NCI-H2196 treated with DMSO at 0.1 percent for 48 hours (cell line): ENCODE results near the gene UTP25.
A peak's percentile ranks its signal among the peaks of the same experiment; 100 is the strongest.

Experiments used
- DNase-seq: peaks from one replicate; lab custom pipeline; 2025; ENCODE audit not compliant: unreplicated experiment; lab: John Stamatoyannopoulos, UW

UTP25 gene

GRCh38 chr1:209838537-209838936, 10.8 kb downstream of the UTP25 start:
- DNase-seq, result no peak

DNA sequence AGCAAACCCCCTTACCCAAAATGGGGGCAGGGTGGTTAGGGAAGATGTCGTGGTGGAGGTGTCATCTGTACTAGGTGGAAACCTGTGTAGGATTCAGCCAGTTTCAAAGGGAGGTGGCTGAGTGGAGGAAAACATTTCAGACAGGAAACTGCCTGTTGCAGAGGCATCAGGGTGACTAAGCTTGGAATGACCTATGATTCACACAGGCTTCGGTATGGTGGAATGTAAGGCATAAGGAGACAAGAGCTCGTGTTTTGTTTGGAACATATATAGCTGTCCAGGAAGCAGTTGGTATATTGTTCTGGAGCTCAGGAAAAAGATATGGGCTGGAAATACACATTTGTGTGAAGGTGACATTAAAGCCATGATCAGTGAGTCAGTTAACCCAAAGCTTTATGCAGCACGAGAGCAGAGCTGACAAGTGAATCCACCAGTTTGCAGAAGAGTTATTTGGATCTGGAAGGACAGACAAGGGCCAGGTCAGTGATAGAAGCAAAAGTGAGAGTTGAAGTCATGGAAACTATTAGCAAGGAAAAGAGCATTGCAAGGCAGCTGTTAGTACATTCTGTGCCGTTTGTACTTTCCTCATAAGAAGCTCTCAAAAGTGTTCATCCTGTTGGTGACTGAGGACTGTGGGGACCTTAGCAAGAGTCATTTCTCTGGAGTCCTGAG, 12.2 kb downstream of the UTP25 start:
- DNase-seq, result no peak

- no peak for DNase-seq
These were observed 12.8 kb downstream of the UTP25 start for GRCh38 chr1:209840611-209841010.

GRCh38 chr1:209844695-209845407, 17.1 kb downstream of the UTP25 start:
- no peak for DNase-seq

DNA sequence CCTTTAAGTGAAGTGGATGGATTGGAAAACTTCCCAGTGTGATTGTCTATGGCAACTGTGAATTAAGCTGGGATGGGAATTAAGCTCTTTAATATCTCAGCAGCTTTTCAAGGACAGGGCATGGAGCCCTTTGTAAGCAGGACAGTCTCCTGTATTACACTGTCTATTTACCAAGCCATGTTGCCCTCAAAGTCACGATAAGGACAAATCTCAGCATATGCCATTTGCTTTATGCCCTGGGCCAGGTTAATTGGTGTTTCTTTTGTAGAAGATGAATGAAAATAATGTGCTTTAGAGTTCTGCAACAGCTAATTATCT, 17.6 kb downstream of the UTP25 start:
- peak; percentile 10 for DNase-seq

- DNase-seq, result no peak
These were observed 21.6 kb downstream of the UTP25 start for GRCh38 chr1:209849388-209849787.

- no peak for DNase-seq
These were observed 22.7 kb downstream of the UTP25 start for GRCh38 chr1:209850342-209850979.

DNA sequence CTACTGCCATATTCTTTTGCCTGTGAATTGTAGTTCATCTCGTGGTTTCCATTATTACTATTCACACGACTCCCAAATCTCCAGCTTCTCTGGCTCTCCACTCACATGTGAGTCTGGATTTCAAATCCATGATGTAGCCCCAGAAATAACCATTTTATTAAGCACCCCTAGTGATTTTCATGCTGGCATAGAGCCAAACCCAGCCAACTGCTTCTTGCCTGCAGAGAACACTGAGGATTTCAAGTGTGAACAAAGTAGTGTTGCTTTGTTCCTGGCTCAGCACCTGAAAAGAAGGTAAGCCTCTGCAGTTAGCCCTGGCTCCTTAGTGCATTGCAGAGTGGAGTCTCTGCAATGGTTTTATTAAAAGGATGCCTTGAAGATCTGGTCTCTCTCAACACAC, 25.9 kb downstream of the UTP25 start:
- no peak for DNase-seq

DNA sequence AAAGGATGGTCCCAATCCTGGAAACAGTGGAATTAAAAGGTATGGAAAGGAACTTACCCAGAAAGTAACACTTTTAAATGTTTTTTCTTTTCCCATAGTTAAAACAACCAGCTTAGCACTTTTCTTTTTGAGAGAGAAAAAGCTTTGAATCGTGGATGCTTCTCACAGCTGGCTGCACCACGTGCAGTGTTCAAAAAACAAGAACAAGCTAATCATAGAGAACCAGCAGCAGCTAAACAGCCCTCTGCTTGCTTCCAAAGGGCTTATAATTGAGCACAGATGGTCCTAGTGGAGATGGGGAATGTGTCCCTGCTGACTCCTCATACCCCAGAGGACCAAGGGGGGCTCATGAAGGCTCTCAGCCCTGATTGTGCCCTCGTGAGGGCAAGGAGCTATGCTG, 26.4 kb downstream of the UTP25 start:
- no peak for DNase-seq

- no peak for DNase-seq
These were observed 27.2 kb downstream of the UTP25 start for GRCh38 chr1:209855006-209855405.

- no peak for DNase-seq
These were observed 27.9 kb downstream of the UTP25 start for GRCh38 chr1:209855623-209856022.

GRCh38 chr1:209858561-209859103, 30.9 kb downstream of the UTP25 start:
- DNase-seq, result no peak

DNA sequence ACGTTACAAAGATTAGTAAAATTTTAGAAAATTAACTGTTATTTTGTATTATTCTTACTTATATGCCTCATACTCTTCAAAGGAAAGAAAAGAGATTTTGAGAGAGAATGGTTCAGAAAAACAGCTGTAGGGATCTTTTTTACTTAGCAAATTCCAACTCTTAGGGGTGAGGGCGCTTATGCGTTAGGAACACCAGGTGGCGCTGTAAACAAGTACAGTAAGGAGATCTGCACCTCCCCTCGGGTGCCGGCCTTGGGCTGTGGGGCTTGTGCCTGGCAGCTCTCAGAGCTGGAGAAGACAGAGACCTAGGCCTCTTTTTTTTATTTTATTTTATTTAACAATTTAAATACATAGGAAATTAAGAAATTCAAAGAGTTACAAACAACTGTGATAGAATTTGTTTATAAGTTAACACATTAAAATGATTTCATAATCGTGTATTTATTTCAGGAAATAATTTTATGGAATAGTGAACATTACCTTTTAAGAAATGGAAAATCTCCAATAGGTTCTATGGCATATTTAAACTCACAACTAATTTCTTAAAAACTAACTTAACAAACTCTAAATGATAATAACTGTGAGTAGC, 32.6 kb downstream of the UTP25 start:
- DNase-seq, result peak; percentile 64

GRCh38 chr1:209861242-209861641, 33.5 kb downstream of the UTP25 start:
- DNase-seq, result no peak

DNA sequence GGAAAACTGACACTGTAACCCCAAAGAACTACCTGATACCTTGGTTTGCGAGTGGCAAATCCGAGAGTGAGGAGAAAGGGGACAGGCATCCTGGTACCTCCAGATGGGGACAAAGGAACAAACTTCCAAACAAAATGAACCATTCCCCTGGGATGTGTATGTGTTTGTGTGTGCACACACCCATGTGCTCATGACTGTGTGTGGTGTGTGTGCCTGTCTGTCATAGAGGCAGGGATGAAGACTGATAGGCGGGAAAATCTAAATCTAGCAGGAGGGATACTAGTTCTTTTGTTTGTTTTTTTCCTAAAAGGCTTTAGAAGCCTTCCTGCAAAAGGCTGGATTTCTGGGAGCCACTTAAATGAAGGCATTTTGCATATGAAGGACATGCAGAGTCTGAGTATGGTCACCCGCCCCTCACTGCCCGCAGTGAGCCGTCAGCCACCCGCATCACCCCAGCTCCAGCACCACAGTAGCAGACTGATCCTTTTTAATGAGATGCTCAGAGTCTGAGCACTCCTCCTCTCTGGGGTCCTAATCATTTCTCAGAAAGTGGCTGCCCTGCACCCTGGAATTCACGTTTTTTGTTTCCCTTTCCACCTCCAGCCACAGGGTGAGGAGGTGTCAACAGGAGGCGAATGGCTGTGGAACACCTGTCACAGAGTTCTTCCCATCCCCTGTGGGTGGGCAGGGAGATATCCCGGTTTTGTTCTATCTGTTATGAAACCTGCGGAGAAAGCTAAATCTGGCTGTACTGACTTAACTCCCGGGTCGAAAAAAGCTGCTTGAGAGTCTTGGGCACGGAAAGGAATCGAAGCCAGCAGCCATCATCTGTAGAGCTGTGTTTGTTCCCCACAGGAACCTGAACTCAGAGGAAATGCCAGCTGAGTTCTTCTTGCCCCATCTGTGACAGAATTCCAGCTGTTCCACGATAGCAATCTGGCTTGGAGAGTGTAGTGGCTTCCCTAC, 34.9 kb downstream of the UTP25 start:
- no peak for DNase-seq

DNA sequence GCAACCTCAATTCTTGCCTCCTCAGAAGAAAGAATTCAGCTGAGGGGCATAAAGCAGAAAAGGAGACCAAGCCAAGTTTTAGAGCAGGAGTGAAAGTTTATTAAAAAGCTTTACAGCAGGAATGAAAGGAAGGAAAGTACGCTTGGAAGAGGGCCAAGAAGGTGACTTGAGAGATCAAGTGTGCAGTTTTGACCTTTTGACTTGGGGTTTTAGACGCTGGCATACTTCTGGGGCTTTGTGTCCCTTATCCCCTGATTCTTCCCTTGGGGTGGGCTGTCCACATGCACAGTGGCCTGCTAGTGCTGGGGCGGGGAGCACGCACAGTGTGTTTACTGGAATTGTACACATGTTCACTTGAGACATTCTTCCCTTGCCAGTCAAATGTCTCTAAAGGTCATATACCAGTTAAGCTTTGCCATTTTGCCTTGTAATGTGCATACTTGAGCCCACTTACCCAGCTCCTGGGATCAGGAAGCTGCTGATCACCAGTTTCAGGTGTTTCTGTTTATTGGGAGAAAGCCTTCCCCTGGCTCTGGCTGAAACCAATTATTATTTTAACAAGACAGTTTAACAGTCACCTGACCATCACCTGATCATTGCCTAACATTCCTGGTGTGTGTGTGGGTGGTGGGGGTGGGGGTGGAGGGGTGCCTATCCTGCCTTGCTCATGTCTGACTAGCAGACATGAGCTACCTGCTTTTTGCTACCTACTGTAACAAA, 36.2 kb downstream of the UTP25 start:
- no peak for DNase-seq

DNA sequence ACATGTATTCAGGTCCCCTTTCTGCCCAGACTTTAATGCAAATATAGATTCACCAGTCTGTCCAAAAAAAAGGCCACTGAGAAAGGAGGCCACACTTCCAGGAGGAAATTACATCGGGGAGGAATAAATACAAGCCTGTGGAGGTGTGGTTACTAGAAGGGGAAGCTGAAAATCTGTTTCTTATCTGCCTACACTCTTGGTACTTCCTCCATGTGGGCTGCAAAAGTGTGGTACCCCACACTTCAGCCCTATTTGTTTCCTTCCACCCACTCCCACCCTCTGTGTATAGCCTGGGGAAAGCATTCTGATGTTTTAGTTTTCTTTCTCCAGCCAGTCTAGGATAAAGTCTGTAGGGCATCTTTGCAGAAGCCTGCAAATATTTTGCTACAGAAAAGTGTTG, 38.4 kb downstream of the UTP25 start:
- no peak for DNase-seq

DNA sequence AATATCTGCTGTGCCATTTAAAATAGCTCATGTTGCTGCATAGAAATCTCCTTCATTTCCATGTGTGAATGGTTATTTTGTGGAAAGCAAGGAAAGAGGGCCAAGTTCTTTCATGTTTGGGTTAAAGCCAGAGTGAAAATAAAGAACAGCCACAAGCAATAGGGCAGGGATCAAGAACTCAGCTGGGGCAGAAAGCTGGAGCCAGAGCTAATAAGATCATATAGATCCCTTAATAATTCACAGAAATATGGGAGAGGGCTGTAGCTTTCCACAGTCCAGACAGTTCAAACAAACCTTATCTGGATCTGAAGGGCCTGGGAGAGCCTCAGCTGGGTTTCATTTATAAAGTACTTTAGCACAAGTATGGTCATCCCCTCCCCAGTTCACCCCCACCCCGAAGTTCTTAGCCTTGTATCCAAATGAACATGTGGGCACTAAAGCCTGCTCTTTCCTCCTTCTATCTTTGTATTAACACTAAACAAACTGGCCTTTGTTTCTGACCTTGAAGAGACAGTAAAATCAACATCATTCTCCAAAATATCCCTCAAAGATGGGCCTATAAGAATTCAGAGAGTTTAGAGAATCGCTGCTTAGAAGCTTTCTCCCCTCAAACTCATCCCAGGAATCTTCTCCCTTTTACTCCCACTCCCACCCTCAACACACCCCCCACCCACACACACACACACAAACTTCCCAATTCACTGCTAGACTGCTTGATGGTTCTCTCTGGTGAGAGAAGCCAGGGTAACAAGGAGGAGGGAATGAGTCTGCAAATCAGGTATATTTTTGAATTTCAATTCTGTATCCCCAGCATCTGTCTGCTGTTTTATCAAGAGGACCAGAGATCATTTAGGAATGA, 41.7 kb downstream of the UTP25 start:
- no peak for DNase-seq

- DNase-seq, result no peak
These were observed 42.5 kb downstream of the UTP25 start for GRCh38 chr1:209870151-209870831.
